Subcutaneous adipose tissue (tissue), 4 donors: ENCODE measurements around the gene FDPS. TPM values are rescaled to one million over a fixed set of nuclear protein-coding genes. Genes with fewer than 3 reads are reported as not detected.

Experiments used
- CTCF ChIP-seq: fragments of 450-650 bp; IDR thresholded peaks from one replicate; pipeline ENCODE4 v1.5.1; 2016; ENCODE audit warnings: low read depth, mild to moderate bottlenecking, control low read depth, antibody characterized with exemption, moderate library complexity
- total RNA-seq, 4 donors: library from RNA; depleted of rRNA; stranded (reverse); fragments of >200 nt; gene quantifications; one replicate each; pipeline ENCODE4 v1.1.0, GENCODE V29; 2016

The FDPS gene
- total RNA-seq, 4 donors from 2014 or later = 54.0 to 105 (median 81.6) TPM

GRCh38 chr1:155322571-155322952 is 13.9 kb downstream of the FDPS start:
- no peak for TF ChIP-seq CTCF

DNA sequence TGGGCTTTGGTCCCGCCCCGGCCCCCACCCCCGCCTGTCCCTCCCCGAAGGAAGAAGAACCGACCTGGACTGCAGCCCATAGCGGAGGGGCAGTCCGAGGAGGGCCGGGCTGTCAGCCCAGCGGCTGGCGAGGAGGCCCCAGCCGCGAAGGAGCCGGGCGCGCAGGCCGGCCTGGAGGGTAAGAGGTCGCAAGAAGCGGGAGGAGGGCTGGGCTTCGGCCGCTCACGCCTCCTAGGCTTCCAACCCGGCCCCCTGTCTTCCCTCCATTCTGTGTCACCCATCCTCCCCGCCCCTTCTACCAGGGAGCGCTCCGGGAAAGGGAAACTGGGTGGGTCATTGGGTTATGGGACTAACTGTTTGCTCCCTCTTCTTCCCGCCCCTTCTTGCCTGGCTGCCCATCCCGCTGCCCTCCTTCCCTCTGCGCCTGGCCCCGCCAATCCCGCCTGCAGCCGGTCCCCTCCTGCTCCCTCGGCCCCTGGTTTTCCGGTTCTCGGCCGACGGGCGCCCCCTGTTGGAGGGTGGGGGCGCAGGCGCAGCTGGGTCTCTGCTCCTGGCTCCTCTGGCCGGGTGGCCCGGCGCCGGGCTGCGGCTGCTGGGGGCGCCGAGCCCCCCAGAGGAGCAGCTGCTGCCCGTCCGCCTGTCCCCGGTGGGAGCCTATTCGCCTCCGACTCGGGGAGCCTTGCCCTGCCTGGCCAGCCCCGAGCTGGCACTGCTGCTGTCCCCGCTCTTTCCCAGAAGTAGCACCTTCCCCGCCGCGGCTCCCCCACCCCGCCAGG is 14.5 kb downstream of the FDPS start:
- no peak for TF ChIP-seq CTCF

- TF ChIP-seq CTCF = no peak
Observed at GRCh38 chr1:155323729-155324036, 15.0 kb downstream of the FDPS start.

- no peak for TF ChIP-seq CTCF
Observed at GRCh38 chr1:155324037-155324716, 15.5 kb downstream of the FDPS start.

DNA sequence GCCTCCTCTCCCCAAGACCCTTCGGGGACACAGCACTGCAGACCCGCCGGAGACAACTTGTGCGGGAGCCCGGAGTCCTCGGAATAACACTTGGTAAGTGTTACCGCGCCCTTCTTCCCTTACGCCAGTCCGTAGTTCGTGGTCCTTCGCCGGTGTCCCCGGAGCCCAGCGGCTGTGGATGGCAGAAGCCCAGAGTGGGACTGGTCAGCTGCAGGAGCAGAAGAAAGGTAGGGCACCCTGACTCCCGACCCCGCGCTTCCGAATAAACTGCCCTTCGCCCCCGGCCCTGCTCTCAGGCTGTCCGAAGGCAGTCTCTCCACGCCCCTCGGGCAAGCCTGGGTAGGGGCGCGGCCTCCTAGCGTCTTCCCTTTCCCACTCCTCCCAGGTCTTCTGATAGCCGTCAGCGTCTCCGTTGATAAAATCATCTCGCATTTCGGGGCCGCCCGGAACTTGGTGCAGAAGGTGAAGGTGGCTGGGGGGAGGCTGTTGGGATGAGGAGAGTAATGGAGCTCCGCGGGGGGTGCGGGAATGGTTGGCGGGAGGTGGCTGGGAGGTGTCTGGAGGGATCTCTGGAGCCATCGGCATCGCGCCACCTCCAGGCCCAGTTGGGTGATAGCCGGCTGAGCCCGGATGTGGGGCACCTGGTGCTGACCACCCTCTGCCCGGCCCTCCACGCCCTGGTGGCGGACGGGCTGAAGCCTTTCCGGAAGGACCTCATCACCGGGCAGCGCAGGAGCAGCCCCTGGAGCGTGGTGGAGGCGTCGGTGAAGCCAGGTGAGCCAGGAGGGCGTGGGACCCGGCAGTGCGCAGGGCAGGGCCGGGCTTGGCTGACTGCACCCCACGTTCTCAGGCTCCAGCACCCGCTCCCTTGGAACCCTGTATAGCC is 16.3 kb downstream of the FDPS start:
- TF ChIP-seq CTCF = no peak

GRCh38 chr1:155325603-155325893 is 16.9 kb downstream of the FDPS start:
- TF ChIP-seq CTCF = no peak

- TF ChIP-seq CTCF = no peak
Observed at GRCh38 chr1:155326020-155326526, 17.4 kb downstream of the FDPS start.
